Uterus (tissue), 2 donors: ENCODE measurements around the gene ASF1B.

Experiments used
- POLR2A ChIP-seq, 2 donors: fragments of 450-650 bp; IDR thresholded peaks; one replicate each; pipeline ENCODE4 v1.6.1; 2016; ENCODE audit warnings: antibody characterized with exemption in 2 of 2, mild to moderate bottlenecking in 1 of 2, moderate library complexity in 1 of 2
- TF ChIP-seq, protein P1 (sequence below), 4 experiments: fragments of 200-600 bp in 2 of 4; fragments of 450-650 bp in 2 of 4; sonication (generic) in 2 of 4; IDR thresholded peaks; one replicate each; pipeline ENCODE4 v1.5.1; 2016 to 2019; ENCODE audit warnings: antibody characterized with exemption in 4 of 4, mild to moderate bottlenecking in 2 of 4, moderate library complexity in 1 of 4

DNA sequence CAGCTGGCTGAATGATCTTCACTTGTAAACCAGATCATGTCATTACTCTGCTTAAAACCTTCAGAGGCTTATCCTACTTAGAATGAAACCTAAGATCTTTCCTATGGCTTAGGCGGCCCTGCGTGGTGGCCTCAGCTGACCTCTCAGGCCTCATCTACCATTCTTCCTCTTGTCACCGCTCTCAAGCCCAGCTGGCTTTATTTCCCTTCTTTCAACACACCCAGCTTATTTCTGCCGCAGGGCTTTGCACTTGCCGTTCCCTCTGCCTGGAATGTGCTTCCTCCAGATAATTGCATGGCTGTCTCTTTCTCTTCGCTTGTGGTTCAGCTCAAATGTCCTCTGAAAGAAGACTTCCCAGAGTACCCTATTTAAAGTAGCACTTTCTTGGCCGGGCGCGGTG, 3.6 kb upstream of the ASF1B start:
- TF ChIP-seq, protein P1, sequence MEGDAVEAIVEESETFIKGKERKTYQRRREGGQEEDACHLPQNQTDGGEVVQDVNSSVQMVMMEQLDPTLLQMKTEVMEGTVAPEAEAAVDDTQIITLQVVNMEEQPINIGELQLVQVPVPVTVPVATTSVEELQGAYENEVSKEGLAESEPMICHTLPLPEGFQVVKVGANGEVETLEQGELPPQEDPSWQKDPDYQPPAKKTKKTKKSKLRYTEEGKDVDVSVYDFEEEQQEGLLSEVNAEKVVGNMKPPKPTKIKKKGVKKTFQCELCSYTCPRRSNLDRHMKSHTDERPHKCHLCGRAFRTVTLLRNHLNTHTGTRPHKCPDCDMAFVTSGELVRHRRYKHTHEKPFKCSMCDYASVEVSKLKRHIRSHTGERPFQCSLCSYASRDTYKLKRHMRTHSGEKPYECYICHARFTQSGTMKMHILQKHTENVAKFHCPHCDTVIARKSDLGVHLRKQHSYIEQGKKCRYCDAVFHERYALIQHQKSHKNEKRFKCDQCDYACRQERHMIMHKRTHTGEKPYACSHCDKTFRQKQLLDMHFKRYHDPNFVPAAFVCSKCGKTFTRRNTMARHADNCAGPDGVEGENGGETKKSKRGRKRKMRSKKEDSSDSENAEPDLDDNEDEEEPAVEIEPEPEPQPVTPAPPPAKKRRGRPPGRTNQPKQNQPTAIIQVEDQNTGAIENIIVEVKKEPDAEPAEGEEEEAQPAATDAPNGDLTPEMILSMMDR (IDR thresholded peaks at IDR 0.05): no peak
- no peak for TF ChIP-seq POLR2A (IDR thresholded peaks at IDR 0.05)
